PC-9 (cell line): Measurements from ENCODE around the gene PRLR. TPM values are rescaled to one million over a fixed set of nuclear protein-coding genes. Genes with fewer than 3 reads are reported as not detected.

Source experiments
- BruUV-seq: library from RNA; stranded (reverse); fragments of 400-500 nt; replicated peaks from 2 replicates; lab custom pipeline; 2021; lab: Mats Ljungman, UMichigan
- CTCF ChIA-PET: fragments of 300-600 bp; sonication (Branson Sonifier 250); formaldehyde crosslinking; loops from one replicate; lab custom pipeline; 2022; ENCODE audit warnings: antibody characterized with exemption; lab: Charles Lee
- POLR2A ChIA-PET: fragments of 300-600 bp; sonication (Branson Sonifier 250); formaldehyde crosslinking; loops from one replicate; lab custom pipeline; 2022; ENCODE audit warnings: antibody characterized with exemption; ENCODE audit not compliant: unreplicated experiment; lab: Charles Lee
- DNase-seq, 2 experiments: peaks; one replicate each; pipeline versions ENCODE4 v3.0.0 to v3.0.0-alpha.2; 2015 to 2022; ENCODE audit warnings: mixed read lengths in 1 of 2
- H2AFZ ChIP-seq: fragments of 200-600 bp; sonication (generic); 2 replicates; pipeline ENCODE4 v1.8.1; 2017; ENCODE audit warnings: antibody characterized with exemption
- H3F3A ChIP-seq: fragments of 200-600 bp; sonication (generic); 2 replicates; pipeline ENCODE4 v1.8.1; 2017; ENCODE audit warnings: antibody characterized with exemption, mild to moderate bottlenecking, low read depth; ENCODE audit not compliant: insufficient read depth
- H3K27ac ChIP-seq: fragments of 200-600 bp; sonication (generic); 2 replicates; pipeline ENCODE4 v1.6.1; 2016; ENCODE audit warnings: mixed run types
- H3K27me3 ChIP-seq: fragments of 200-600 bp; sonication (generic); 2 replicates; pipeline ENCODE4 v1.6.1; 2016; ENCODE audit warnings: low read depth, mixed run types; ENCODE audit not compliant: insufficient read depth
- H3K36me3 ChIP-seq: fragments of 200-600 bp; sonication (generic); 2 replicates; pipeline ENCODE4 v1.6.1; 2016; ENCODE audit warnings: low read depth, mixed run types
- H3K4me1 ChIP-seq: fragments of 200-600 bp; sonication (generic); replicated peaks from 2 replicates; pipeline ENCODE4 v1.6.1; 2016; ENCODE audit warnings: mixed run types; ENCODE audit not compliant: insufficient read depth
- H3K4me2 ChIP-seq: fragments of 200-600 bp; sonication (generic); 2 replicates; pipeline ENCODE4 v1.6.1; 2017; ENCODE audit warnings: mixed run types
- H3K4me3 ChIP-seq: fragments of 200-600 bp; sonication (generic); 2 replicates; pipeline ENCODE4 v1.6.1; 2016; ENCODE audit warnings: mixed run types
- H3K79me2 ChIP-seq: fragments of 200-600 bp; sonication (generic); 2 replicates; pipeline ENCODE4 v1.6.1; 2017; ENCODE audit warnings: low read depth, mixed run types
- H3K9me2 ChIP-seq: fragments of 200-600 bp; sonication (generic); 2 replicates; pipeline ENCODE4 v1.8.1; 2017; ENCODE audit warnings: mild to moderate bottlenecking; ENCODE audit not compliant: insufficient read depth
- H3K9me3 ChIP-seq: fragments of 200-600 bp; sonication (generic); 2 replicates; pipeline ENCODE4 v1.8.1; 2016; ENCODE audit warnings: low read depth; ENCODE audit not compliant: insufficient read depth
- H4K20me1 ChIP-seq: fragments of 200-600 bp; sonication (generic); 2 replicates; pipeline ENCODE4 v1.8.1; 2017; ENCODE audit not compliant: insufficient read depth
- EZH2 ChIP-seq: fragments of 200-600 bp; sonication (generic); IDR thresholded peaks from 2 replicates; pipeline ENCODE4 v1.8.0; 2017; ENCODE audit warnings: antibody characterized with exemption, low read depth
- intact Hi-C: fragments of 100-400 bp; cut with micrococcal nuclease; formaldehyde crosslinking; loops from one replicate; pipeline ENCODE4 v1.10.0; 2022; ENCODE audit not compliant: unreplicated experiment
- total RNA-seq: library from RNA; stranded (reverse); gene quantifications from 2 replicates; pipeline ENCODE4 v1.2.3, GENCODE V29; 2021
- TF ChIP-seq, protein P1 (sequence below): fragments of 200-600 bp; sonication (generic); conservative IDR thresholded peaks from 2 replicates; pipeline ENCODE4 v1.6.1; 2017; ENCODE audit warnings: mixed run types, antibody characterized with exemption, mild to moderate bottlenecking, moderate library complexity

The PRLR gene
- total RNA-seq, 1 experiment from 2014 or later, result not detected

DNA sequence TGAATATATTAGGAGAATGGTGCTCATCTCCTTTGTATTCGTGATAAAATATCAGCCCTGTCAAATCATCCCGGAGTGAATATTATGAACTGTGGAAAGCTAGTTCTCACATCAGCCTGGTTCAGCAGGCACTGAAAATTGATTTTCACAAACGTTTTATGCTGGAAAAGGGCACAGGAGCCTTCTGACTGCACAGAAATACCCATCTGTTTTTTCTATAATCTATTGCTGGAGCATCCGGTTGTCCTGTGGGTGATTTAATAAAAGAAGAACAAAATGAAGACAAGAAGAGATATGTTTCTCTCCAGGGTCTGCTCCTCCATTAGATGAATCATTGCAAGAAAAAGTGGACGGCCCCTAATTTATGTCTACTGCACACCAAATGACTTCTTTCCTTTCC, 85.3 kb downstream of the PRLR start:
- Histone ChIP-seq H3K4me3 (no peak overlapping the region), H3K36me3 (no peaks in the 10 kb centered on the region), H3K4me1 (no peaks in the 10 kb centered on the region), H3K9me3 (no peaks in the 10 kb centered on the region), H4K20me1 (no peaks in the 10 kb centered on the region), H3K9me2 (no peaks in the 10 kb centered on the region), H3K79me2 (no peaks in the 10 kb centered on the region), H2AFZ (no peak overlapping the region), H3K27me3 (peaks cover 42% of the 10 kb centered on the region; the same call in 1 of the 2 replicates), H3F3A (no peaks in the 10 kb centered on the region), H3K27ac (no peak overlapping the region), H3K4me2 (no peak overlapping the region)
- no TSS peak for BruUV-seq
- POLR2A ChIA-PET, result no interaction called here
- CTCF ChIA-PET, result no interaction called here
- TF ChIP-seq, protein P1, sequence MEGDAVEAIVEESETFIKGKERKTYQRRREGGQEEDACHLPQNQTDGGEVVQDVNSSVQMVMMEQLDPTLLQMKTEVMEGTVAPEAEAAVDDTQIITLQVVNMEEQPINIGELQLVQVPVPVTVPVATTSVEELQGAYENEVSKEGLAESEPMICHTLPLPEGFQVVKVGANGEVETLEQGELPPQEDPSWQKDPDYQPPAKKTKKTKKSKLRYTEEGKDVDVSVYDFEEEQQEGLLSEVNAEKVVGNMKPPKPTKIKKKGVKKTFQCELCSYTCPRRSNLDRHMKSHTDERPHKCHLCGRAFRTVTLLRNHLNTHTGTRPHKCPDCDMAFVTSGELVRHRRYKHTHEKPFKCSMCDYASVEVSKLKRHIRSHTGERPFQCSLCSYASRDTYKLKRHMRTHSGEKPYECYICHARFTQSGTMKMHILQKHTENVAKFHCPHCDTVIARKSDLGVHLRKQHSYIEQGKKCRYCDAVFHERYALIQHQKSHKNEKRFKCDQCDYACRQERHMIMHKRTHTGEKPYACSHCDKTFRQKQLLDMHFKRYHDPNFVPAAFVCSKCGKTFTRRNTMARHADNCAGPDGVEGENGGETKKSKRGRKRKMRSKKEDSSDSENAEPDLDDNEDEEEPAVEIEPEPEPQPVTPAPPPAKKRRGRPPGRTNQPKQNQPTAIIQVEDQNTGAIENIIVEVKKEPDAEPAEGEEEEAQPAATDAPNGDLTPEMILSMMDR, result no peak
- TF ChIP-seq EZH2, result no peak
- DNase-seq, result no peak
- intact Hi-C loops, result no loop called here

DNA sequence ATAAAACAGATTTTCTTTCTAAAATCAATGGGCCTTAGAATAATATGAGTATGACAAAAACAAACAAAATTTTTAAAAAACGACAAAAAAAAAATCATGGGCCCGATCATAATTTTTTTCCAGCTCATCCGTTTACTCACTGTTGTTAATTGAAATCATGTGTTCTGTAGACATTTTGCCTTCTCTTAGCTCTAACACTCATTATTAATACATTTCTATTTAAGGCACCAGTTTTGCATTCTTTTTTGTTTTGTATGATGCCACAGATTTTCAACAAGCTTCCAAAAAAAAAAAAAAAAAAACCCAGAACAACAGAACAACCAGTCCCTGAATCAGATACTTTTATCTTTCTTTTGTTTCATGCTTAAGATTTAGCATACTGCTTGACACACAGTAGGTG, 86.4 kb downstream of the PRLR start:
- no peaks in the 10 kb centered on the region for H4K20me1 ChIP-seq
- no peak overlapping the region for H3K27ac ChIP-seq
- H3K79me2 ChIP-seq, result no peaks in the 10 kb centered on the region
- H3K4me1 ChIP-seq, result no peaks in the 10 kb centered on the region
- BruUV-seq, result no TSS peak
- DNase-seq, result no peak
- POLR2A ChIA-PET, result interaction anchor here (0.7 kb wide), 1 partner anchor 94 kb away, joined by 7 read pairs; no protein-coding TSS in a partner anchor
- H3K9me2 ChIP-seq, result no peaks in the 10 kb centered on the region
- no peak overlapping the region for H2AFZ ChIP-seq
- no peak overlapping the region for H3K4me2 ChIP-seq
- no peaks in the 10 kb centered on the region for H3K36me3 ChIP-seq
- H3K27me3 ChIP-seq, result peaks cover 47% of the 10 kb centered on the region; the same call in 1 of the 2 replicates
- TF ChIP-seq, protein P1, result no peak
- TF ChIP-seq EZH2, result no peak
- no peaks in the 10 kb centered on the region for H3F3A ChIP-seq
- H3K4me3 ChIP-seq, result no peak overlapping the region
- intact Hi-C loops, result no loop called here
- CTCF ChIA-PET, result interaction anchor here (0.6 to 0.9 kb wide), 3 partner anchors 111 to 188 kb away, joined by 5 to 9 read pairs (median 7); no protein-coding TSS in a partner anchor
- no peaks in the 10 kb centered on the region for H3K9me3 ChIP-seq

DNA sequence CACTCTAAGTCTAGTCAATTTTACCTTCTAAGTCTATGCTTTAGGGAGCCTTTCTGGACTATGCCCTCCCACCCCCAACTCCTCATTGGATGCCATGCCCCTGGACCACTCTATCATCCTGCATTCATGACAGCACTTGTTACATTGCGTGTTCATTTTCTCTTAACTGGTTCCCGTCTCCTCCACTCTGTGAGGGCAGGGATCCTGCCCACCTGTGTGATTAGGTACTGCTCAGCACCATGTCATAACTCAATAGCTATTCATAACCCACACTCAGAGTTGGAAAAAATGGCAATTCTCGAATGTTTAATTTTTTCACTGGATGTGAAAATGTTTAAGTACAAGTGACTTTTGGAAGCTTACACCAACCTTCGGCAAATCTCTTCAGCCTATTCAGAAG, 88.5 kb downstream of the PRLR start:
- CTCF ChIA-PET, result no interaction called here
- Histone ChIP-seq H3K4me1 (no peaks in the 10 kb centered on the region), H3K4me3 (no peak overlapping the region), H3K36me3 (no peaks in the 10 kb centered on the region), H3K27ac (no peak overlapping the region), H3K9me2 (no peaks in the 10 kb centered on the region; the same call in 1 of the 2 replicates), H3K4me2 (no peak overlapping the region), H3F3A (no peaks in the 10 kb centered on the region), H4K20me1 (no peaks in the 10 kb centered on the region), H3K27me3 (peaks cover 63% of the 10 kb centered on the region; the same call in 1 of the 2 replicates), H3K9me3 (no peaks in the 10 kb centered on the region), H3K79me2 (no peaks in the 10 kb centered on the region), H2AFZ (no peak overlapping the region)
- POLR2A ChIA-PET, result no interaction called here
- BruUV-seq, result no TSS peak
- intact Hi-C loops, result no loop called here
- TF ChIP-seq, protein P1, result no peak
- no peak for TF ChIP-seq EZH2
- DNase-seq, result no peak
